Astrocyte (in vitro differentiated cells and primary cell): ENCODE measurements around the gene ZCCHC3. TPM values are rescaled to one million over a fixed set of nuclear protein-coding genes. Genes with fewer than 3 reads are reported as not detected.
"Not testable (repeated sequence)": the region's sequence is repeated elsewhere in the genome, so short reads cannot be mapped to it uniquely, and the experiment has no call there.

ENCODE experiments used
- DNase-seq: peaks from one replicate; pipeline ENCODE4 v3.0.0-alpha.2; 2010; ENCODE audit warnings: low read depth
- FAIRE-seq: peaks from 2 replicates; lab custom pipeline; 2011; peaks lifted over from hg19 to GRCh38; lab: Jason Lieb, UNC
- H2AFZ ChIP-seq: 2 replicates; pipeline ENCODE4 v1.6.0; 2012; ENCODE audit warnings: low read depth, low read length, inconsistent platforms
- H3K27ac ChIP-seq: 2 replicates; pipeline ENCODE4 v1.5.1; 2011; ENCODE audit warnings: low read depth, low read length, inconsistent platforms
- H3K27me3 ChIP-seq: 2 replicates; pipeline ENCODE4 v1.6.0; 2011; ENCODE audit warnings: low read length, inconsistent platforms; ENCODE audit not compliant: insufficient read depth
- H3K36me3 ChIP-seq: 2 replicates; pipeline ENCODE4 v1.5.1; 2011; ENCODE audit warnings: low read length, inconsistent platforms; ENCODE audit not compliant: insufficient read depth
- H3K4me1 ChIP-seq: 2 replicates; pipeline ENCODE4 v1.5.1; 2011; ENCODE audit warnings: low read length, inconsistent platforms; ENCODE audit not compliant: insufficient read depth
- H3K4me2 ChIP-seq: 2 replicates; pipeline ENCODE4 v1.6.0; 2012; ENCODE audit warnings: low read length, inconsistent platforms
- H3K4me3 ChIP-seq: 2 replicates; pipeline ENCODE4 v1.5.1; 2011; ENCODE audit warnings: low read depth, mild to moderate bottlenecking, low read length, inconsistent platforms; ENCODE audit not compliant: insufficient read depth
- H3K79me2 ChIP-seq: 2 replicates; pipeline ENCODE4 v1.6.0; 2012; ENCODE audit warnings: mild to moderate bottlenecking, low read length, inconsistent platforms; ENCODE audit not compliant: insufficient read depth
- H3K9ac ChIP-seq: 2 replicates; pipeline ENCODE4 v1.6.0; 2012; ENCODE audit warnings: mild to moderate bottlenecking, low read length, inconsistent platforms
- H3K9me3 ChIP-seq: 2 replicates; pipeline ENCODE4 v1.5.1; 2012; ENCODE audit warnings: low read depth, mild to moderate bottlenecking, low read length, inconsistent platforms; ENCODE audit not compliant: insufficient read depth
- H4K20me1 ChIP-seq: 2 replicates; pipeline ENCODE4 v1.6.0; 2012; ENCODE audit warnings: low read length, inconsistent platforms; ENCODE audit not compliant: insufficient read depth
- H3K27ac Mint-ChIP-seq: one replicate; pipeline ENCODE4 v1.8.0; 2021; ENCODE audit warnings: mild to moderate bottlenecking, mixed read lengths; ENCODE audit not compliant: unreplicated experiment
- H3K27me3 Mint-ChIP-seq: one replicate; pipeline ENCODE4 v1.8.0; 2021; ENCODE audit warnings: low read depth, mixed read lengths; ENCODE audit not compliant: unreplicated experiment
- H3K36me3 Mint-ChIP-seq: one replicate; pipeline ENCODE4 v1.8.0; 2021; ENCODE audit warnings: low read depth, mixed read lengths; ENCODE audit not compliant: unreplicated experiment
- H3K4me1 Mint-ChIP-seq: one replicate; pipeline ENCODE4 v1.8.0; 2021; ENCODE audit warnings: low read depth, mixed read lengths; ENCODE audit not compliant: unreplicated experiment
- H3K4me3 Mint-ChIP-seq: one replicate; pipeline ENCODE4 v1.8.0; 2021; ENCODE audit warnings: mild to moderate bottlenecking, moderate library complexity, mixed read lengths; ENCODE audit not compliant: unreplicated experiment
- H3K9me3 Mint-ChIP-seq: one replicate; pipeline ENCODE4 v1.8.0; 2021; ENCODE audit warnings: mild to moderate bottlenecking, mixed read lengths; ENCODE audit not compliant: unreplicated experiment
- EZH2 ChIP-seq: IDR thresholded peaks from 2 replicates; pipeline ENCODE4 v1.6.1; 2012; ENCODE audit warnings: mild to moderate bottlenecking, low read length, inconsistent platforms; ENCODE audit not compliant: insufficient read depth
- total RNA-seq: library from RNA; stranded (reverse); gene quantifications from 2 replicates; pipeline ENCODE4 v1.2.1, GENCODE V29; 2021
- TF ChIP-seq, protein P1 (sequence below): IDR thresholded peaks from 2 replicates; pipeline ENCODE4 v1.5.1; 2011; ENCODE audit warnings: low read depth, mild to moderate bottlenecking, inconsistent platforms, low read length, moderate library complexity; ENCODE audit not compliant: insufficient read depth

ZCCHC3 gene
- total RNA-seq, 1 donor from 2014 or later, result 18.6 TPM

GRCh38 chr20:252801-253200 is 44.6 kb upstream of the ZCCHC3 start:
- no peak for FAIRE-seq
- no peak overlapping the region for H2AFZ ChIP-seq

GRCh38 chr20:253447-253846 is 43.9 kb upstream of the ZCCHC3 start:
- H3K4me2 ChIP-seq, H2AFZ ChIP-seq, H3K4me3 ChIP-seq, H3K36me3 ChIP-seq, H3K27ac ChIP-seq, H3K27me3 ChIP-seq, H3K4me3 Mint-ChIP-seq, H3K79me2 ChIP-seq, H3K36me3 Mint-ChIP-seq, H3K27ac Mint-ChIP-seq, H4K20me1 ChIP-seq, H3K9ac ChIP-seq, H3K9me3 ChIP-seq, DNase-seq, FAIRE-seq, H3K4me1 ChIP-seq, H3K4me1 Mint-ChIP-seq, H3K9me3 Mint-ChIP-seq: not testable (repeated sequence)
- peaks cover 40% of the 10 kb centered on the region for H3K27me3 Mint-ChIP-seq

More at GRCh38 chr20:252801-253200, 44.6 kb upstream of the ZCCHC3 start:
- TF ChIP-seq, protein P1, sequence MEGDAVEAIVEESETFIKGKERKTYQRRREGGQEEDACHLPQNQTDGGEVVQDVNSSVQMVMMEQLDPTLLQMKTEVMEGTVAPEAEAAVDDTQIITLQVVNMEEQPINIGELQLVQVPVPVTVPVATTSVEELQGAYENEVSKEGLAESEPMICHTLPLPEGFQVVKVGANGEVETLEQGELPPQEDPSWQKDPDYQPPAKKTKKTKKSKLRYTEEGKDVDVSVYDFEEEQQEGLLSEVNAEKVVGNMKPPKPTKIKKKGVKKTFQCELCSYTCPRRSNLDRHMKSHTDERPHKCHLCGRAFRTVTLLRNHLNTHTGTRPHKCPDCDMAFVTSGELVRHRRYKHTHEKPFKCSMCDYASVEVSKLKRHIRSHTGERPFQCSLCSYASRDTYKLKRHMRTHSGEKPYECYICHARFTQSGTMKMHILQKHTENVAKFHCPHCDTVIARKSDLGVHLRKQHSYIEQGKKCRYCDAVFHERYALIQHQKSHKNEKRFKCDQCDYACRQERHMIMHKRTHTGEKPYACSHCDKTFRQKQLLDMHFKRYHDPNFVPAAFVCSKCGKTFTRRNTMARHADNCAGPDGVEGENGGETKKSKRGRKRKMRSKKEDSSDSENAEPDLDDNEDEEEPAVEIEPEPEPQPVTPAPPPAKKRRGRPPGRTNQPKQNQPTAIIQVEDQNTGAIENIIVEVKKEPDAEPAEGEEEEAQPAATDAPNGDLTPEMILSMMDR, result no peak
- no peak for TF ChIP-seq EZH2
- no peak overlapping the region for H3K4me3 ChIP-seq
- H4K20me1 ChIP-seq, result no peaks in the 10 kb centered on the region
- Mint-ChIP-seq H3K27me3 (peaks cover 33% of the 10 kb centered on the region), H3K4me1 (no peaks in the 10 kb centered on the region), H3K27ac (no peak overlapping the region), H3K9me3 (no peaks in the 10 kb centered on the region), H3K4me3 (no peak overlapping the region), H3K36me3 (no peaks in the 10 kb centered on the region)
- no peaks in the 10 kb centered on the region for H3K4me1 ChIP-seq
- no peaks in the 10 kb centered on the region for H3K27me3 ChIP-seq
- H3K4me2 ChIP-seq, result no peak overlapping the region
- no peaks in the 10 kb centered on the region for H3K9me3 ChIP-seq
- no peak overlapping the region for H3K27ac ChIP-seq
- H3K79me2 ChIP-seq, result no peaks in the 10 kb centered on the region
- H3K36me3 ChIP-seq, result no peaks in the 10 kb centered on the region
- DNase-seq, result no peak
- no peak overlapping the region for H3K9ac ChIP-seq

DNA sequence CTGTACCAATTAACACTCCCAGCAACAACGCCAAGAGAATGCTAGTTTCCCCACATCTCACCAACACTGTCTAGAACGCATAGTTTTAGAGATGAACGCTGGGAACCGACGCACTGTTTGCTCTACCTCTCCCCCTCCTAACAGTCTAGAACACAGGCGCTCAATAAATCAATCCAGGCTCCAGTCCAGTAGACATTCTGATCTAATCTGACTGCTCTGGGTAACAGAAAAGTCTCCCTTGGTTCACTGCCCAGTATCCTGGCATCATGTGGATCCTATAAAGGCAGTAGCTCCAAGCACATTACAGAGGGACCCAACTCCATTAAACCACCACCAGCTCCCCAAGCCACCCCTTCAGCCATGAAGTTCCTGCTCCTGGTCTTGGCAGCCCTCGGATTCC is 40.0 kb upstream of the ZCCHC3 start, which contains the start of gene DEFB132:
Gene DEFB132 (plus strand): TSS at position 306 of the 400 bp plus-strand sequence. CDS start 55 bp downstream, at position 361.
- Mint-ChIP-seq H3K4me3 (no peak within 1 kb of the TSS), H3K4me1 (no peaks in the 10 kb centered on the region), H3K9me3 (no peaks in the 10 kb centered on the region), H3K36me3 (no peaks in the 10 kb centered on the region), H3K27me3 (peaks cover 44% of the 10 kb centered on the region), H3K27ac (no peak within 1 kb of the TSS)
- no peak within 1 kb of the TSS for H3K9ac ChIP-seq
- no peak within 1 kb of the TSS for H2AFZ ChIP-seq
- no peaks in the 10 kb centered on the region for H3K4me1 ChIP-seq
- TF ChIP-seq, protein P1, result no peak
- no peak for TF ChIP-seq EZH2
- no peaks in the 10 kb centered on the region for H3K36me3 ChIP-seq
- H3K9me3 ChIP-seq, result no peaks in the 10 kb centered on the region
- no peaks in the 10 kb centered on the region for H3K27me3 ChIP-seq
- H3K27ac ChIP-seq, result no peak within 1 kb of the TSS
- no peak within 1 kb of the TSS for H3K4me2 ChIP-seq
- FAIRE-seq (no peak), DNase-seq (no peak)
- no peak within 1 kb of the TSS for H3K4me3 ChIP-seq
- no peaks in the 10 kb centered on the region for H3K79me2 ChIP-seq
- no peaks in the 10 kb centered on the region for H4K20me1 ChIP-seq
